AG04450 (cell line): Measurements from ENCODE around the gene MEP1B. TPM values are rescaled to one million over a fixed set of nuclear protein-coding genes. Genes with fewer than 3 reads are reported as not detected.

Experiments used
- CTCF ChIA-PET: fragments of 300-600, 350-600 bp; formaldehyde crosslinking; extraction: SDS; loops from one replicate; lab custom pipeline; 2022; ENCODE audit warnings: antibody characterized with exemption, inconsistent platforms; lab: Charles Lee
- POLR2A ChIA-PET: fragments of 350-600 bp; formaldehyde crosslinking; extraction: SDS; loops from one replicate; lab custom pipeline; 2021; ENCODE audit warnings: antibody characterized with exemption, inconsistent platforms; lab: Yijun Ruan, JAX
- DNase-seq: peaks from one replicate; pipeline ENCODE4 v3.0.0-alpha.2; 2011; ENCODE audit warnings: low read depth, low spot score
- H3K27ac ChIP-seq: one replicate; pipeline ENCODE4 v1.5.1; 2012; ENCODE audit warnings: low read depth, low read length, control low read depth
- H3K27me3 ChIP-seq: one replicate; pipeline ENCODE4 v1.6.0; 2012; ENCODE audit warnings: low read length; ENCODE audit not compliant: control insufficient read depth, insufficient read depth
- H3K4me3 ChIP-seq: 2 replicates; pipeline ENCODE4 v1.5.1; 2011; ENCODE audit warnings: mild to moderate bottlenecking, low read depth, low read length, control low read depth
- H3K9me3 ChIP-seq: 2 replicates; pipeline ENCODE4 v1.5.1; 2012; ENCODE audit warnings: low read length; ENCODE audit not compliant: control insufficient read depth, insufficient read depth
- CTCF ChIP-seq: IDR thresholded peaks from 2 replicates; pipeline ENCODE4 v1.5.1; 2011; ENCODE audit warnings: low read depth, low read length, control low read depth, inconsistent platforms
- polyA minus RNA-seq: library from RNA; depleted of rRNA, polyadenylated mRNA; stranded (reverse); fragments of >200 nt; gene quantifications from 2 replicates; pipeline ENCODE4 v1.2.3, GENCODE V29; 2011; rRNA and poly(A)+ RNA removed
- polyA plus RNA-seq: library from polyadenylated mRNA; depleted of rRNA; stranded (reverse); fragments of >200 nt; gene quantifications from 2 replicates; pipeline ENCODE4 v1.2.3, GENCODE V29; 2011; rRNA removed

The MEP1B gene
- polyA plus RNA-seq (not detected in 2 replicates), polyA minus RNA-seq (not detected in 2 replicates)

GRCh38 chr18:32189790-32190189, at the start of gene MEP1B:
MEP1B (plus strand) TSS chr18:32190039; CDS start chr18:32190071, 32 bp downstream.
- H3K9me3 ChIP-seq = no peaks in the 10 kb centered on the region
- CTCF ChIA-PET = no interaction called here
- H3K4me3 ChIP-seq = no peak within 1 kb of the TSS
- POLR2A ChIA-PET = no interaction called here
- H3K27ac ChIP-seq = no peak within 1 kb of the TSS
- no peak for DNase-seq
- TF ChIP-seq CTCF = no peak
- no peaks in the 10 kb centered on the region for H3K27me3 ChIP-seq

- ChIA-PET POLR2A (no interaction called here), CTCF (interaction anchor here (0.7 to 2.9 kb wide), 2 partner anchors 10 to 124 kb away, joined by 3 to 15 read pairs; no protein-coding TSS in a partner anchor)
- H3K27ac ChIP-seq = no peak overlapping the region
- DNase-seq = no peak
- peaks cover 3% of the 10 kb centered on the region for H3K27me3 ChIP-seq
- no peaks in the 10 kb centered on the region for H3K9me3 ChIP-seq
- TF ChIP-seq CTCF = no peak
- H3K4me3 ChIP-seq = no peak overlapping the region
Measured at GRCh38 chr18:32148185-32148870, 41.5 kb upstream of the MEP1B start.

- POLR2A ChIA-PET = no interaction called here
- Histone ChIP-seq H3K27me3 (peaks cover 12% of the 10 kb centered on the region), H3K9me3 (no peaks in the 10 kb centered on the region), H3K4me3 (no peak overlapping the region), H3K27ac (no peak overlapping the region)
- no peak for DNase-seq
- CTCF ChIA-PET = interaction anchor here (1.9 to 11.3 kb wide), 2 partner anchors 318 to 398 kb away, joined by 5 to 220 read pairs; partner anchors contain the start of gene GAREM1
- TF ChIP-seq CTCF = no peak
Measured at GRCh38 chr18:32152705-32153448, 37.0 kb upstream of the MEP1B start.

GRCh38 chr18:32156855-32157254, 33.0 kb upstream of the MEP1B start:
- Histone ChIP-seq H3K9me3 (no peaks in the 10 kb centered on the region), H3K4me3 (no peak overlapping the region), H3K27ac (no peak overlapping the region), H3K27me3 (peaks cover 12% of the 10 kb centered on the region)
- no peak for TF ChIP-seq CTCF
- ChIA-PET POLR2A (no interaction called here), CTCF (interaction anchor here (1.4 to 11.3 kb wide), 7 partner anchors 8 to 438 kb away, joined by 4 to 220 read pairs (median 9); partner anchors contain the start of gene GAREM1)
- DNase-seq = no peak
